Tibial nerve (tissue), 4 donors: ENCODE results near the gene FMNL2. TPM values are rescaled to one million over a fixed set of nuclear protein-coding genes. Genes with fewer than 3 reads are reported as not detected.

ENCODE experiments used
- DNase-seq, 2 donors: peaks; one replicate each; pipeline ENCODE4 v3.0.0-alpha.2; 2019; ENCODE audit warnings: low spot score in 2 of 2
- H3K27ac ChIP-seq, 4 donors: fragments of 200-600 bp; sonication (generic) in 3 of 4; one replicate each; pipeline ENCODE4 v1.5.1; 2017 to 2019; ENCODE audit warnings: mild to moderate bottlenecking in 1 of 4
- H3K27me3 ChIP-seq, 2 donors: fragments of 200-600 bp; sonication (generic) in 1 of 2; one replicate each; pipeline versions ENCODE4 v1.5.1 to v1.6.0; 2017 to 2019
- H3K36me3 ChIP-seq, 3 donors: fragments of 200-600 bp; sonication (generic); one replicate each; pipeline ENCODE4 v1.5.1; 2018 to 2019
- H3K4me1 ChIP-seq, 4 donors: fragments of 200-600 bp; sonication (generic) in 3 of 4; one replicate each; pipeline ENCODE4 v1.5.1; 2017 to 2019
- H3K4me3 ChIP-seq, 4 donors: fragments of 200-600 bp; sonication (generic) in 3 of 4; one replicate each; pipeline ENCODE4 v1.5.1; 2017 to 2019; ENCODE audit warnings: mild to moderate bottlenecking in 1 of 4, moderate library complexity in 1 of 4
- H3K9me3 ChIP-seq, 4 donors: fragments of 200-600 bp; sonication (generic) in 3 of 4; one replicate each; pipeline ENCODE4 v1.5.1; 2017 to 2019
- EP300 ChIP-seq, 2 donors: sonication (generic); formaldehyde crosslinking; IDR thresholded peaks; one replicate each; pipeline ENCODE4 v1.6.1; 2017; ENCODE audit warnings: antibody characterized with exemption in 2 of 2, mild to moderate bottlenecking in 1 of 2
- POLR2A ChIP-seq, 2 donors: fragments of 450-650 bp; IDR thresholded peaks; one replicate each; pipeline ENCODE4 v1.6.1; 2017; ENCODE audit warnings: antibody characterized with exemption in 2 of 2, mild to moderate bottlenecking in 2 of 2, moderate library complexity in 2 of 2
- WGBS, 2 donors: methylation state at CpG; one replicate each; pipeline ENCODE4 v1.1.5; 2018; 5-methylcytosine and 5-hydroxymethylcytosine counted together
- total RNA-seq, 4 donors: library from RNA; depleted of rRNA; stranded (reverse); fragments of >200 nt; gene quantifications; one replicate each; pipeline ENCODE4 v1.1.0, GENCODE V29; 2016
- TF ChIP-seq, protein P1 (sequence below), 5 experiments: fragments of 200-600 bp in 3 of 5; fragments of 450-650 bp in 2 of 5; sonication (generic) in 3 of 5; IDR thresholded peaks; one replicate each; pipeline ENCODE4 v1.5.1; 2016 to 2019; ENCODE audit warnings: antibody characterized with exemption in 5 of 5, mild to moderate bottlenecking in 3 of 5, moderate library complexity in 2 of 5

The FMNL2 gene
- total RNA-seq, 4 donors from 2014 or later: 94.5 to 131 (median 98.1) TPM

- no peak overlapping the region for H3K4me3 ChIP-seq
- no peaks in the 10 kb centered on the region for H3K36me3 ChIP-seq
- no peaks in the 10 kb centered on the region for H3K9me3 ChIP-seq
- H3K27ac ChIP-seq: no peak overlapping the region
- H3K27me3 ChIP-seq: no peaks in the 10 kb centered on the region
- TF ChIP-seq POLR2A (IDR thresholded peaks at IDR 0.05): no peak
- TF ChIP-seq, protein P1, sequence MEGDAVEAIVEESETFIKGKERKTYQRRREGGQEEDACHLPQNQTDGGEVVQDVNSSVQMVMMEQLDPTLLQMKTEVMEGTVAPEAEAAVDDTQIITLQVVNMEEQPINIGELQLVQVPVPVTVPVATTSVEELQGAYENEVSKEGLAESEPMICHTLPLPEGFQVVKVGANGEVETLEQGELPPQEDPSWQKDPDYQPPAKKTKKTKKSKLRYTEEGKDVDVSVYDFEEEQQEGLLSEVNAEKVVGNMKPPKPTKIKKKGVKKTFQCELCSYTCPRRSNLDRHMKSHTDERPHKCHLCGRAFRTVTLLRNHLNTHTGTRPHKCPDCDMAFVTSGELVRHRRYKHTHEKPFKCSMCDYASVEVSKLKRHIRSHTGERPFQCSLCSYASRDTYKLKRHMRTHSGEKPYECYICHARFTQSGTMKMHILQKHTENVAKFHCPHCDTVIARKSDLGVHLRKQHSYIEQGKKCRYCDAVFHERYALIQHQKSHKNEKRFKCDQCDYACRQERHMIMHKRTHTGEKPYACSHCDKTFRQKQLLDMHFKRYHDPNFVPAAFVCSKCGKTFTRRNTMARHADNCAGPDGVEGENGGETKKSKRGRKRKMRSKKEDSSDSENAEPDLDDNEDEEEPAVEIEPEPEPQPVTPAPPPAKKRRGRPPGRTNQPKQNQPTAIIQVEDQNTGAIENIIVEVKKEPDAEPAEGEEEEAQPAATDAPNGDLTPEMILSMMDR (IDR thresholded peaks at IDR 0.05): no peak
- TF ChIP-seq EP300 (IDR thresholded peaks at IDR 0.05): no peak
- 89 to 100% methylated on average over 1 of the region's 1 CpG for WGBS, 2 donors
- no peak for DNase-seq
- H3K4me1 ChIP-seq: peaks cover 0 to 76% (median 14%) of the 10 kb centered on the region in 4 donors
Measured at GRCh38 chr2:152375174-152375573, 40.2 kb downstream of the FMNL2 start.

DNA sequence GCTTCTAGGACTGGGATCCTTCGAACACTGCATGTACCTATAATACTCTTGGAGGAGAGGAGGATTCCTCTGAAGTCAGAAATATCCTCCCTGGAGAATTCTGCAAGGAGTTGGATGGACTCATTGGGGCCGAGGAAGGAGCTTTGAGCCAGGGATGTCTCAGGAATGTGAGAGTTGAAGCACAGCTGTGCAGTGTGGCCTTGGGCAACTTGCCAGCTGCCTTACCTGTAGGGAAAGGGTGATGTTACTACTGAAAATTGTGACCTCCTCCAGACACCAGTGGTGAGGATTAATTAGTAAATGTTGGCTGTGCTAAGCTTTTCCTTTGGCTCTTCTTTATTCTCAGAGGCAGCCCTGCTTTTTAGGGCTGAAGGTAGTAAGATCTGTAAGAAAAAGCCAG, 41.4 kb downstream of the FMNL2 start:
- Histone ChIP-seq H3K9me3 (no peaks in the 10 kb centered on the region), H3K4me3 (no peak overlapping the region), H3K4me1 (peaks cover 0 to 79% (median 19%) of the 10 kb centered on the region in 4 donors), H3K36me3 (no peaks in the 10 kb centered on the region), H3K27ac (no peak overlapping the region), H3K27me3 (no peaks in the 10 kb centered on the region)
- DNase-seq: no peak
- no peak for TF ChIP-seq EP300 (IDR thresholded peaks at IDR 0.05)
- 82 to 88% methylated on average over 2 of the region's 2 CpGs for WGBS, 2 donors

GRCh38 chr2:152376968-152377367, 42.0 kb downstream of the FMNL2 start:
- 72 to 85% methylated on average over 1 of the region's 1 CpG for WGBS, 2 donors
- no peaks in the 10 kb centered on the region for H3K27me3 ChIP-seq

DNA sequence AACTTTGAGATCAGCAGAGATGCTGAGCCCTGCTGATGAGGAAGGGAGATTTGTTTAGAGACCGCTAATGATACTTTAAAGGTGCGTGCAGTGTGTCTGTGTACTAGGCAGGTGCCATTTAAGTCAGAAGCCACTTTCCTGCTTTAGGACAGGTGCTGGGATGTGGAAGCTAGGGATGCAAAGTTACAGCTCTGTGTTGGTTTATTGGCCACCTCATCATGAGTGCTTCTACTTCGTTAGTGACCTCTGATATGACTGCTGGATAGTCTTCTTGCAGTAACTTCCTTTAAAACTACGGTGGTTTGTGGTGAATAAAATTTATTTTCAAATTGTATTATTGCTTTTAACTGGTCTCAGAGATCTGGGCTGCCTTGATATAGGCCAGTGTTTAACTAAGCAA, 44.1 kb downstream of the FMNL2 start:
- TF ChIP-seq EP300 (IDR thresholded peaks at IDR 0.05) (no peak), POLR2A (IDR thresholded peaks at IDR 0.05) (no peak)
- TF ChIP-seq, protein P1 (IDR thresholded peaks at IDR 0.05): no peak
- no peak for DNase-seq
- H3K4me3 ChIP-seq: no peak overlapping the region
- WGBS, 2 donors: 65 to 68% methylated on average over 4 of the region's 4 CpGs
- no peak overlapping the region for H3K27ac ChIP-seq
- H3K9me3 ChIP-seq: no peaks in the 10 kb centered on the region
- H3K27me3 ChIP-seq: no peaks in the 10 kb centered on the region
- H3K4me1 ChIP-seq: peaks cover 0 to 71% (median 15%) of the 10 kb centered on the region in 4 donors
- no peaks in the 10 kb centered on the region for H3K36me3 ChIP-seq

More at GRCh38 chr2:152376968-152377367, 42.0 kb downstream of the FMNL2 start:
- Histone ChIP-seq H3K36me3 (no peaks in the 10 kb centered on the region), H3K4me3 (no peak overlapping the region), H3K9me3 (no peaks in the 10 kb centered on the region), H3K27ac (no peak overlapping the region), H3K4me1 (peaks cover 0 to 80% (median 22%) of the 10 kb centered on the region in 4 donors)
- no peak for TF ChIP-seq EP300 (IDR thresholded peaks at IDR 0.05)
- TF ChIP-seq, protein P1 (IDR thresholded peaks at IDR 0.05): no peak
- no peak for TF ChIP-seq POLR2A (IDR thresholded peaks at IDR 0.05)
- DNase-seq: no peak

GRCh38 chr2:152380261-152381055, 45.5 kb downstream of the FMNL2 start:
- H3K4me3 ChIP-seq: no peak overlapping the region
- peaks cover 0 to 73% (median 15%) of the 10 kb centered on the region in 4 donors for H3K4me1 ChIP-seq
- 58 to 65% methylated on average over 5 of the region's 5 CpGs for WGBS, 2 donors
- DNase-seq: no peak
- TF ChIP-seq POLR2A (IDR thresholded peaks at IDR 0.05) (no peak), EP300 (IDR thresholded peaks at IDR 0.05) (no peak)
- TF ChIP-seq, protein P1 (IDR thresholded peaks at IDR 0.05): no peak
- H3K27me3 ChIP-seq: no peaks in the 10 kb centered on the region
- H3K36me3 ChIP-seq: no peaks in the 10 kb centered on the region
- H3K9me3 ChIP-seq: no peaks in the 10 kb centered on the region
- no peak overlapping the region for H3K27ac ChIP-seq
